Bone marrow (tissue), 2 donors: ENCODE data around the gene DCAF12.
"Not testable (repeated sequence)": the region's sequence is repeated elsewhere in the genome, so short reads cannot be mapped to it uniquely, and the experiment has no call there.

Experiments used
- DNase-seq, 2 donors: peaks; one replicate each; lab custom pipeline; 2025; lab: John Stamatoyannopoulos, UW

Gene DCAF12

DNA sequence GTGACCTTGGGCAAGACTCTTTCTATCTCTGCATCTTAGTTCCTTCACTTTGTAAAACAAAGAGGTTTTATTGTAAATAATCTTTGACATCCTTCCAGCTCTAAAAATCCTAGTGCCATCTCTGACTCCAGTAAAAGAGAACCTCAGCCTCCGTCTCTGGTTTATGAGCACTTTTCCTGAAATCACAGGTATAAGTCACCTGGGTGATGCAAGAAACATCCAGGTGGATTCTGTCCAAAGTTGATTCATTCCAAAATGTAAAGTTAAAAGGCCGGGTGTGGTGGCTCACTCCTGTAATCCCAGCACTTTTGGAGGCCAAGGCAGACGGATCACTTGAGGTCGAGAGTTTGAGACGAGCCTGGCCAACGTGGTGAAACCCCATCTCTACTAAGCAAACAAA, 56.7 kb downstream of the DCAF12 start:
- no peak for DNase-seq

DNA sequence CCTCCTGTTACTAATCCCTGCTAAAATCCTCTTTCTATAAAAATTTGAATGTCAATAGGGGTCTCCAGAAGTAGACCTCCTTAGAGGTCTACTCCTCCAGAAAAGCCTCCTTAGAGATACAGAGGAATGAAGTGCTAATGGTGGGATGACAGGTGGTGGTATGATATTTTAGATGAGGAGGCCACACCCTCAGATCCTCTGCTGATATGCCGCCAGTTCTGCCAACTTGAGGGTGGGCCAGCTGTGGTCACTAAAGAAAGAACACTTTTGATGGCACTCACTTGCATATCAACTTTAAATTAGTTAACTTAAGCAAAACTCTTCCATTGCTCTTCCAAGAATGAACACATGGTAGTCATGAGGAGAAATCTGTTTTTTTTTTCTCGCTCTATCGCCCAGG, 61.0 kb downstream of the DCAF12 start:
- no peak for DNase-seq

GRCh38 chr9:34059954-34060353, 66.5 kb downstream of the DCAF12 start:
- no peak for DNase-seq

- no peak for DNase-seq
Observed at GRCh38 chr9:34059281-34059680, 67.2 kb downstream of the DCAF12 start.

DNA sequence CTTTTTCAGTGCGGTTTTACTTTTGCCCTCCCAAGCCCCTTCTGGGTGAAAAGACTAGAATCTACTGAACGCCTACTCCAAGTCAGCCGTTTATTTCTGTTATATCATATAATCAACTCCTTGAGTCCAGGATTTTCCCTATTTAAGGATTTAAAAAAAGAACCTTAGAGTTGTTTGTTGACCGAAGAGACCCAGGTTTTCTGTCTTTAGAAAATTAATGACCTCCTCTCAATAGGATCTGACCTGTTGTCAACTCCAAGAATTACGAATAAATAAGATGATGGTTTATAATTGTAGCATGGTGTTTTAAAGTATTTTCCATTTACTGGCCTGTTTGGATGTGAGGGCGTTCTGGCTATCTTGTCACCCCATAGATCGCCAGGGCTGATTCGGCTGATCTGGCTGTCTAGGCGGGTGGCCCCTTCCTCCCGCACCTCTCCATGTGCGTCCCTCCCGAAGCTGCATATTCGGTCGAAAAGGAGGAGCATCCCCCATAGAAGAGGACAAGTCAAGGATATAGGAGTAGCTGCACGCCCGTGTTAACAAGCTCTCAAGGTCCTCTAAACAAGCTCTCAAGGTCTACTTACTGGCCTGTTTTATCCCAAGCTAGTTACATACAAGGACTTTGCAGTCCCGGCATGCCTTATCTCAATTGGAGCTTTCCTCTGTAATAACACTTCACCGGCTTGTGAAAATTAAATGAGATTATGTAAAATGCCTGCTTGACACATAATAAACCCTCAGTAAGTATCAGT, 76.7 kb downstream of the DCAF12 start:
- no peak for DNase-seq

GRCh38 chr9:34048727-34049629, 77.5 kb downstream of the DCAF12 start, which contains the start of gene UBAP2:
TSS of gene UBAP2 (minus strand) at chr9:34048887. CDS start at chr9:34017148, 31,739 bp downstream.
- peak; percentile 97 to 100 for DNase-seq

DNA sequence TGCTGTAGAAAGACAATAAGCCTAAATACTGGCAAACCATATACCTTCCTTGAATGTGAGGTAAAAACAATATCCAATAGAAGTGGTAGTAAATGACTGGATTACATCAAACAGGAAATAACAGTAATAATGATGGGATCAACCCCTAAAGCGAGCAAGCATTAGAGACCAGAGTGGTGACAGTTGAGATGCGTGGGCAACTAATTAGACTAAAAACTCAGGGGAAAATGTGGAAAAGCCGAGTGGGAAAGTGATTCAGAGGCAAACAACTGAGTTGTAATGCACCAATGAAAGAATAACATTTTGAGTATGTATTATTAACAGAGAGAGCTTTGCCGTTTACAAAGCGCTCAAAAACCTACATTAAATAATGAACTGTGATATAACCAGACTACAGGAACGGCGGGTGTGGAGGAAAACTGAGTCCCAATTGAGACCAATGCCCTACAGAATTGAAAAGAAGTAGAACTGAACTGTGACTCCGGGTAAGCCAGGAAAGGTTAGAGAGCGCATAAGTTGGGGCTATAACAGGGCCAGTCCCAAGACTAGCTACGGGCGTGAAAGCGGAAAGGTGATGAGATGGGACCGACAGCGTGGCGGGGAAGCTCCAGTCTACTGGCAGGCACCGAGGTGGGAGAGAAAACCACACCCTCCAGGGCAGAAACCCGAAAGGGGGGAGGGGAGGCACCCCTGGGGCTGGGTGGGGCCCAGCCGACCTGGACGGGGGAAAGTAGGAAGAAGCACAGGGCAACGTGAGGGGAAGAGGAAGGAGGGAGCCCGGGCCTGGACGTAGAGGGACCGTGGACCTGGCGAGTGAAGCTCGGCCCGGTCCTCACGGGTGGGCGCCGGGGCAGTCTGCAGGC, 78.4 kb downstream of the DCAF12 start:
- peak; percentile 69 to 72 for DNase-seq

GRCh38 chr9:34046784-34047379, 79.6 kb downstream of the DCAF12 start:
- DNase-seq = peak in 1 of 2 donors; percentile 30

- DNase-seq = no peak
Observed at GRCh38 chr9:34045903-34046302, 80.6 kb downstream of the DCAF12 start.

- not testable (repeated sequence) for DNase-seq
Observed at GRCh38 chr9:34042074-34042473, 84.4 kb downstream of the DCAF12 start.

DNA sequence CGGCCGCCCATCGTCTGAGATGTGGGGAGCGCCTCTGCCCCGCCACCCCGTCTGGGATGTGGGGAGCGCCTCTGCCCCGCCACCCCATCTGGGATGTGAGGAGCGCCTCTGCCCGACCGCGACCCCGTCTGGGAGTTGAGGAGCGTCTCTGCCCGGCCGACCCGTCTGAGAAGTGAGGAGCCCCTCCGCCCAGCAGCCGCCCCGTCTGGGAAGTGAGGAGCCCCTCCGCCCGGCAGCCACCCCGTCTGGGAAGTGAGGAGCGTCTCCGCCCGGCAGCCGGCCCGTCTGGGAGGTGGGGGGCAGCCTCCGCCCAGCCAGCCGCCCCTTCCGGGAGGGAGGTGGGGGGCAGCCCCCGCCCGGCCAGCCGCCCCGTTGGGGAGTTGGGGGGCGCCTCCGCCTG, 87.6 kb downstream of the DCAF12 start:
- not testable (repeated sequence) for DNase-seq

DNA sequence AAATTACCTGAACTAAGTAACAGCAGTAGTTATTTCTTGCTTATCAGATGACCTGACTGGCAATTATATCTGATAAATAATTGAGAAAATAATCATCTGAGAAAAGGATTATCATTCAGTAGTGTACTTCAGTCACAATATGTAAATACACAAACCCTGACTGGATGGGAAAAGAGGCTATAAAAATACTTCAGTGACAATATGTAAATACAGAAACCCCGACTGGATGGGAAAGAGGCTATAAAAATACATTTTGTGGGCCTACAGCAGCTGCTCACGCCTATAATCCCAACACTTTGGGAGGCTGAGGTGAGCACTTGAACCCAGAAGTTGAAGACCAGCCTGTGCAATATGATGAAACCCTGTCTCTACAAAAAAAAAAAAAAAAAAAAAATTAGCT, 88.9 kb downstream of the DCAF12 start:
- no peak for DNase-seq

DNA sequence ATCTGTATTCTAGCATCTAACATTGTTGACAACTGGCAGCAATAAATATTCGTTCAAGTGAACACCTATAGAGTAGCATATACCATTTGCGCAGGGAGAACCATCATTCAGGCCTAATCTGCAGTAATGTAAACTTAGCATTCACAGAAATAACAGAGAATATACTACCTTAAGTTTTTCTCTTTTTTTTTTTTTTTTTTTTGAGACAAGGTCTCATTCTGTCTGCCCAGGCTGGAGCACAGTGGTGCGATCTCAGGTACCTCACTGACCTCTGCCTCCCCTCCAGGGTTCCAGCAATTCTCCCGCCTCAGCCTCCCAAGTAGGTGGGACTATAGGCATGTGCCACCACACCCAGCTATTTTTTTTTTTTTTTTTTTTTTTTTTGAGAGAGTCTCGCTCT, 89.9 kb downstream of the DCAF12 start:
- no peak for DNase-seq
